Pulmonary artery endothelial cell (primary cell): ENCODE measurements around the gene DDHD1. TPM values are rescaled to one million over a fixed set of nuclear protein-coding genes. Genes with fewer than 3 reads are reported as not detected.

ENCODE experiments used
- DNase-seq: peaks from one replicate; pipeline ENCODE4 v3.0.0-alpha.2; 2011; ENCODE audit warnings: low read depth, low spot score
- total RNA-seq: library from RNA; depleted of rRNA; stranded (reverse); fragments of >200 nt; gene quantifications from 2 replicates; pipeline ENCODE4 v1.2.3, GENCODE V29; 2014

DDHD1 gene
- total RNA-seq, 1 donor from 2014 or later = 8.3 TPM

GRCh38 chr14:53035336-53036210 is 117.5 kb downstream of the DDHD1 start:
- DNase-seq = no peak

DNA sequence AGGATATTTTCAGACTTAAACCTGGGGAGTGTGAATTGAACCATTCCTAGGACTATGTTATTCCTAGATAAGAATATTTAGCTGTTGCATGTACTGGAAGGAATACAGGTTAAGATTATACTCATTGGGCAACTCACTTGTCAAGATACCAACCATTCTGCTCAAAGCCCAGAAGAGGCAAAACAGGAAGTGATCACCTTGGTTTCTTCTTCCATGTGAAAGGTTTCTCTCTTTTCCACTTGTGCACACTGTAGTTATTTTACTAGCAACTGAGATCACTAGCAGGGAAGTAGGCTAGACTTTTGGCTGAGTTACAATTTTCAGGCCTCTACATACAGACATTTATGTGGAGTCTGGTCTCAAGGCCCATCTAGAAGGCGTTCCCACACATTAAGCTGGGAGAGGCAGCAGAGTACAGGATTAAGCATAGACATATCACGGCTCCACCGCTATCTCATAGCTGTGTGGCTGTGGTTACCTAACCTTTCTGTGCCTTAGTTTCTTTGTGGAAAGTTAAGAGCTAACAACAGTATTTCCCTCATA is 118.4 kb downstream of the DDHD1 start:
- no peak for DNase-seq

DNA sequence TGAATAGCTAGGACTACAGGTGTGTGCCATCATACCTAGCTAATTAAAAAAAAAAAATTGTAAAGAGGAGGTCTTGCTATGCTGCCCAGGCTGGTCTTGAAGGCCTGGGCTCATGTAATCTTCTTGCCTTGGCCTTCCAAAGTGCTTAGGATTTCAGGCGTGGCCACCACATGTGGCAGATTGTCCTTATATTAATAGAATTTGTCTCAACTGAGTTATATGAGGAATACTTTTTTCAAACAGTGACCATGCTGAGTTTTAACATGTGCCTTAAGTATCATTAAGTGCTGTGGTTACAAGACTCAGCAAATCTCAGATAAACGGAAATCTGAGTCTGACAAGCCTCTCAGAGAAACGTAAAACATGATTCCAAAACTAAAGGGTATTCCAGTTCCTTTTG is 119.1 kb downstream of the DDHD1 start:
- DNase-seq = no peak

GRCh38 chr14:53032838-53033390 is 120.2 kb downstream of the DDHD1 start:
- no peak for DNase-seq

DNA sequence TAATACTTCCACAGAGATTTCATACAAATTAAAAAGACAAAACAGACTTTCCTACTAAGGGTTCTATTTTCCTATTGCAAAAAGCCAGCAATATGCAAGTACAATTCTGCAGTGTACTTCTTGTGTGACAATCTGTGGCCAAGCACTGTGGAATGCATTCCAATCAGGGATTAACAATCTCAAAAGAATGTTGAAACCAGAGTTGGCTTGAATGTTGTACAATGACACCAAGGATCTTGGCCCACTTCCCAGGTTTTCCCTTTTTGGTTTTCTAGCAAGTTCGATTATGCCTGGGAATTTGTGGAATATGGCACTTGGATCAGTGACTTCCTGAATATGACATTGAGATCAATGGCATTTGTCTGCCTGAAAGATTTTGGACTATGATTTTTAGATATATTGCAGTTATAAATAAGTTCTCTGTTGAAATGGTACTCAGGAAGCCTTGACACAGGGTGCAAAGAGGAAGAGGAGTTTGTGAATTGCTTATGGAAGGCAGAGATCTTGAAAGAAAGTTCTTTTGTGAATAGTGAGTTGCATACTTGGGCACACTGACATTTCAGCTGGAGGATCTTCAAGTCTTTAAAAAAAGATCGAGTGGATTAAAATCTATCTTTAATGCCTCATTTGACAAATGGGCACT is 120.8 kb downstream of the DDHD1 start:
- DNase-seq = no peak

- DNase-seq = no peak
Measured at GRCh38 chr14:53027562-53027961, 125.6 kb downstream of the DDHD1 start.

- DNase-seq = no peak
Measured at GRCh38 chr14:53027041-53027440, 126.1 kb downstream of the DDHD1 start.

DNA sequence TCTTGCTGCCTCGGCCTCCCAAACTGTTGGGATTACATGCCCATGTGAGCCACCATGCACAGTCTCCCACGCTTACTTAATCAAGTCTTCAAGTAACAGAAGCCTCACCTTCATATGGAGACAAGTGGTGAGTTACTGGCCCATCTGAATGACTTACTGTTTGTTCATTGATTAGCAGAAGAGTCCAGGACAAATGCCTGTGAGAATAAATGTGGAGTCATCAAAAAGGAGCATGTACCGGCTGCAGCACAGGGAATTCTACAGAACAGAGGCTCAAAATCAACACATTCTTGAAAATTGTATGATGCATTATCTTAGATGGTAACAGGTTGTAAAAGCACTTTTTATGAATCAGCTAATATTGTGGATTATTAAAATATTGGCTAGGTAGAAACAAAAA is 129.8 kb downstream of the DDHD1 start:
- DNase-seq = no peak

DNA sequence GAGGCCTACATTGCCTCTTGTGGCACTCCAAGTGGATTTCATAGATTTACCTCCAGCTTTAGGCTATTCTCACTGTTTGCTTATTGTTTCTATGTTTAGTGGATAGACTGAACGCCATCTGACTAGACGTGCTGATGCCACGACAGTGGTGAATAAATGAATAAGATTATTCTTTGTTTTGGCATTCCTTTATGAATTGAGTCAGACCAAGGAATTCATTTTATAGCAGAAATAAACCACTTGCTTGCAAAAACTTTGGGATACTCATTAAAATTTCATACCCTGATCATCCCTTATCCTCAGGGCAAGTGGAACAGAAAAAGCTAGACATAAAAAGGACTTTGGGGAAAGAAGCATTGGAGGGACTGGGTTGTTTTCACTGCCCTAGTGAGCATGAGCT is 130.5 kb downstream of the DDHD1 start:
- no peak for DNase-seq

GRCh38 chr14:53020193-53020932 is 132.8 kb downstream of the DDHD1 start:
- DNase-seq = no peak

GRCh38 chr14:53019406-53019805 is 133.7 kb downstream of the DDHD1 start:
- no peak for DNase-seq

DNA sequence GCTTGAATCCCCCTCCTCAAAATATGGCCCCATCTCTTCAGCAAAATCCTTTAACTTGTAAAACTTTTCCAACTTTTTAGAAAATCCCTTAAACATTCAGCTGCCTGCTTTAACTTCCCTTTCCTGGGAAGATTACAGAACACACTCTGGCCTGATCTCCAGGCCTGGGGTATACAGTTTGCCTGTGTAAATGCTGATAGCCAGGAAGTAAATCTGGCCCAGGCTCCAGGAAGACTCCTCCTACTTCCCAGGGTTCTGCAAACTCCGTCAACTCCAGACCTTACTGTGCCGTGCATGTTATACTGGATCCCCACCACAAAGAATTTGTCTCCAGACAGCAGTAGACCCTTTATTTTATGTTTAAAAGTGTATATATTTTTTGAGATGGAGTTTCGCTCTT is 135.3 kb downstream of the DDHD1 start:
- DNase-seq = no peak

GRCh38 chr14:53016919-53017318 is 136.2 kb downstream of the DDHD1 start:
- DNase-seq = no peak

DNA sequence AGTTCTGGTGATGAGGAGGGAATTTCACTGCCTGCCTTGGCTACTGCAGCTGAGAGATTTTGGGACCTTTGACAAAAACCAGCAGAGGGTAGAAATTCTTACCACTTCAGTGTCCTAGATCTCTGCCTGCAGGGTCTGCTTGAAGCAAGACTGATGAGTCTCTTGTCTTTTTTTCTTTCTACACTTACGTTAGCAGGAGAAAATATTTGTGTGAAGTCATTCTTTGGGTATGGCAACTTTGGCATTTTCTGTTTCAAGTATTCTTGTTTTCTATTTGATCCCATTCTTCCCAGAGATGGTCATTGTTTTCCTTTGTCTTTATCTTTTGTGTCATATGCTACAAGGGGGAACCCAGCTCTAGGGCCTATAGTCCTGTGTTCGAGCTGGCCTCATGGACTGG is 136.6 kb downstream of the DDHD1 start:
- no peak for DNase-seq

DNA sequence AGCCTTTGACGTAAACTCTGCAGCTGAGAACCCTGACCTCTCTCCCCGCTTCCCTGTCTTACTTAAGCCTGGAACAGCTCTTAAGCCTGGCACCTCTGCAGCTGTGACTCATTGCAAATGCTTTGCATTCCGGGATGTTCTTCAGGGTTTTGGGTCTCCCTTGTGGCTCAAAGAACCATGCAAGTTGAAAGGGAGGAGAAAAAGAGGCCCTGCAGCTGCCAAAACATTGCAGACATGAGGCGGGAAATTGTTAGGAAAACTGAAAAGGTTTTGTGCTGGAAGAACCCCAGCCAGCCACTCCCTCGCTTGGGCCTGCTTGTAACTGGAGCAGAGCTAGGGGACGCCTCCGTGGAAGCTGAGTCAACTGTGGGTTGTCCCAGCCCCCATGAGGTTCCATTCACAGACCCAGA is 142.1 kb downstream of the DDHD1 start:
- no peak for DNase-seq

GRCh38 chr14:53010193-53011040 is 142.7 kb downstream of the DDHD1 start:
- DNase-seq = no peak

GRCh38 chr14:53006931-53007562 is 146.1 kb downstream of the DDHD1 start:
- no peak for DNase-seq

GRCh38 chr14:53004976-53005375 is 148.1 kb downstream of the DDHD1 start:
- DNase-seq = no peak

DNA sequence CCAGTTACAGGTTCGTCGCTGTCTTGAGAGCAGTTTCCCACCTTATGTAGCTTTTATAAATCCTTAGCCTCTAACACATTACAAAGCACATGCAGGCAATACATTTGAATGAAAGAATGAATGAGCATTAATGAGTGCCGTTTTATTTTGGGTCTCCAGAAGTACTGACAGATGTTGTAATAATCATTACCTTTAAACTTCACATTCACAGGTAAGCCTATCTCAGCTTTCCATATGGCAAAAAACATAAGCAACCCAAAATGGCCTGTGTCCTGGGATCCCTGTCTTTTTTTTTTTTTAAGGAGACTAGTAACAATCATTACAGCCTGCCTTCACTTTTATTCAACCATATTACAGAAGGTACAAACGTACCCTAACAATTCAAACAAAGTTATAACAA is 149.3 kb downstream of the DDHD1 start:
- no peak for DNase-seq

DNA sequence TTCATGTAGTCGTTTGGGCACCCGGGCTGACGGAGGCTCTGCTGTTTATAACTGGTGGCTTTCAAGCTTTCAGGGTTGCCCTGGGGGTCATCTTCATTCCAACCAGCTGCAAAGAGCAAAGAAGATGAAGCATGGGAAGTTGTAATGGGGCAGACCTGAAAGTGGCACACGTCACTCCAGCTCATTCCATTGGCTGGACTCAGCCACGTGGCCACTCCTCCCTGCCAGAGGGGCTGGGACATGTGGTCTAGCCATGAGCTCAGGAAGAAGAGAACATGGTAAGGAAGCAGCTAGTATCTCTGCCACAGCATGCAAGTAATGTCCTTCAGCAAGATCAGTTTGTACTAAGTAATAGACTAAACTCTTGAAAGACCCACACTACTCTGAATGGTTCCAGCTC is 150.5 kb downstream of the DDHD1 start:
- no peak for DNase-seq
